Fibroblast of lung (primary cell): ENCODE measurements around the gene OR5P2.

Experiments used
- EZH2 ChIP-seq: IDR thresholded peaks from 2 replicates; pipeline ENCODE4 v1.5.1; 2012; ENCODE audit warnings: low read length, control low read depth, mild to moderate bottlenecking; ENCODE audit errors: missing control alignments
- TF ChIP-seq, protein P1 (sequence below), 2 donors: IDR thresholded peaks in 1 of 2; conservative IDR thresholded peaks in 1 of 2; 1 replicate in 1 of 2; 2 replicates in 1 of 2; pipeline ENCODE4 v1.5.1; 2011 to 2012; ENCODE audit warnings: low read length in 2 of 2, control low read depth in 1 of 2, inconsistent platforms in 1 of 2, low read depth in 1 of 2, mild to moderate bottlenecking in 1 of 2

DNA sequence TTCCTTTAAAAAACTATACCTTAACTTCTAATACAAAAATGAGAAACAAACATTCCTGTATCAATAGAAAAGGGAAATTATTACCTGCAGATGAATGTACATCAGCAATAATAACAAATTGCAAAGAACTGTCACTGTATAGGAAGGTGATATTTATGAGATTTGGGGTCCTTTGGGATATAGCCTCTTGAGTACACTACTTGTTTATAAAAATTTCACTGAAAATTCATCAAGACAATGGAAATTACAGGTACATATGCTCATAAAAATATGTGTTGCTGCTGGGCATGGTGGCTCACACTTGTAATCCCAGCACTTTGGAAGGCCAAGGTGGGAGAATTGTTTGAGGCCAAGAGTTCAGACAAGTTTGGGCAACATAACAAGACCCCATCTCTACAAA lies 34.0 kb upstream of the OR5P2 start, which contains the start of gene OR5P3:
- no peak for TF ChIP-seq EZH2
- TF ChIP-seq, protein P1, sequence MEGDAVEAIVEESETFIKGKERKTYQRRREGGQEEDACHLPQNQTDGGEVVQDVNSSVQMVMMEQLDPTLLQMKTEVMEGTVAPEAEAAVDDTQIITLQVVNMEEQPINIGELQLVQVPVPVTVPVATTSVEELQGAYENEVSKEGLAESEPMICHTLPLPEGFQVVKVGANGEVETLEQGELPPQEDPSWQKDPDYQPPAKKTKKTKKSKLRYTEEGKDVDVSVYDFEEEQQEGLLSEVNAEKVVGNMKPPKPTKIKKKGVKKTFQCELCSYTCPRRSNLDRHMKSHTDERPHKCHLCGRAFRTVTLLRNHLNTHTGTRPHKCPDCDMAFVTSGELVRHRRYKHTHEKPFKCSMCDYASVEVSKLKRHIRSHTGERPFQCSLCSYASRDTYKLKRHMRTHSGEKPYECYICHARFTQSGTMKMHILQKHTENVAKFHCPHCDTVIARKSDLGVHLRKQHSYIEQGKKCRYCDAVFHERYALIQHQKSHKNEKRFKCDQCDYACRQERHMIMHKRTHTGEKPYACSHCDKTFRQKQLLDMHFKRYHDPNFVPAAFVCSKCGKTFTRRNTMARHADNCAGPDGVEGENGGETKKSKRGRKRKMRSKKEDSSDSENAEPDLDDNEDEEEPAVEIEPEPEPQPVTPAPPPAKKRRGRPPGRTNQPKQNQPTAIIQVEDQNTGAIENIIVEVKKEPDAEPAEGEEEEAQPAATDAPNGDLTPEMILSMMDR (conservative IDR thresholded peaks at IDR 0.05 in 1 of 2, IDR thresholded peaks at IDR 0.05 in 1 of 2; ENCODE audit: low read depth in 1 of 2, low read length in 2 of 2), result no peak
